Measurements from ENCODE around the gene SRBD1. TPM values are rescaled to one million over a fixed set of nuclear protein-coding genes. Genes with fewer than 3 reads are reported as not detected.

The SRBD1 gene
- polyA plus RNA-seq, 1 donor from 2014 or later, result 5.3 TPM

DNA sequence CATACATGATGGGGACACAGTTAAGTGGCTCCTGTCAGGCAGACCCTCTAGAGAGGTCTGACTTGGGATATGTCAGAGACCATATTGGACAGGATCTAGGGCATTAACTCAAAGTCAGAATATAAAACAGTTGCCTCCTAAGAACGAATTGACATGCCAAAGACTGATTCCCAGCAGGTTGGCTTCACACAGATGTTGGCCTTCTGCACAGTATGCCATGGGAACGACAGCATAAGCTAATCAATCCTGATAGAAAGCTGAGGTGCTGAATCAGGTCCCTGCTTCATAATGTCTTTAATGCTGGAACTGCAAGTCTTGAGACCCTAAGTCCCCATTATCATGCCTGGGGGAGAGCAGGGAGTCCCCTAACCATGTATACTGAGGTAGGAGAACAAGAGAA is 165.1 kb downstream of the SRBD1 start:
- no peak overlapping the region for H2AFZ ChIP-seq (ENCODE audit: low read depth, low read length)
- no peak overlapping the region for H3K4me2 ChIP-seq (ENCODE audit: low read length)
- no peaks in the 10 kb centered on the region for H3K9me2 ChIP-seq (ENCODE audit: insufficient read depth, low read length)
- H4K20me1 ChIP-seq (ENCODE audit: insufficient read depth), result no peaks in the 10 kb centered on the region
- no peak overlapping the region for H3K27ac ChIP-seq (ENCODE audit: low read length)
- no peaks in the 10 kb centered on the region for H3K9me3 ChIP-seq (ENCODE audit: low read length)
- H3K36me3 ChIP-seq (ENCODE audit: insufficient read depth, low read length), result no peaks in the 10 kb centered on the region
- H3K4me3 ChIP-seq (ENCODE audit: low read length), result no peak overlapping the region
- no peaks in the 10 kb centered on the region for H3K79me2 ChIP-seq (replicated peaks; ENCODE audit: insufficient read depth, low read length)
- TF ChIP-seq MXI1 (conservative IDR thresholded peaks at IDR 0.05; ENCODE audit: poor library complexity, severe bottlenecking) (no peak), RAD21 (conservative IDR thresholded peaks at IDR 0.05) (no peak), SMC3 (conservative IDR thresholded peaks at IDR 0.05; ENCODE audit: poor library complexity) (no peak), EP300 (conservative IDR thresholded peaks at IDR 0.05; ENCODE audit: poor library complexity, severe bottlenecking) (no peak), POLR2AphosphoS5 (IDR thresholded peaks at IDR 0.05) (no peak), EZH2 (IDR thresholded peaks at IDR 0.05; ENCODE audit: borderline replicate concordance, insufficient read depth, low read length, poor library complexity, severe bottlenecking) (no peak), TAF1 (IDR thresholded peaks at IDR 0.05; ENCODE audit: low read depth) (no peak)
- TF ChIP-seq, protein P1, sequence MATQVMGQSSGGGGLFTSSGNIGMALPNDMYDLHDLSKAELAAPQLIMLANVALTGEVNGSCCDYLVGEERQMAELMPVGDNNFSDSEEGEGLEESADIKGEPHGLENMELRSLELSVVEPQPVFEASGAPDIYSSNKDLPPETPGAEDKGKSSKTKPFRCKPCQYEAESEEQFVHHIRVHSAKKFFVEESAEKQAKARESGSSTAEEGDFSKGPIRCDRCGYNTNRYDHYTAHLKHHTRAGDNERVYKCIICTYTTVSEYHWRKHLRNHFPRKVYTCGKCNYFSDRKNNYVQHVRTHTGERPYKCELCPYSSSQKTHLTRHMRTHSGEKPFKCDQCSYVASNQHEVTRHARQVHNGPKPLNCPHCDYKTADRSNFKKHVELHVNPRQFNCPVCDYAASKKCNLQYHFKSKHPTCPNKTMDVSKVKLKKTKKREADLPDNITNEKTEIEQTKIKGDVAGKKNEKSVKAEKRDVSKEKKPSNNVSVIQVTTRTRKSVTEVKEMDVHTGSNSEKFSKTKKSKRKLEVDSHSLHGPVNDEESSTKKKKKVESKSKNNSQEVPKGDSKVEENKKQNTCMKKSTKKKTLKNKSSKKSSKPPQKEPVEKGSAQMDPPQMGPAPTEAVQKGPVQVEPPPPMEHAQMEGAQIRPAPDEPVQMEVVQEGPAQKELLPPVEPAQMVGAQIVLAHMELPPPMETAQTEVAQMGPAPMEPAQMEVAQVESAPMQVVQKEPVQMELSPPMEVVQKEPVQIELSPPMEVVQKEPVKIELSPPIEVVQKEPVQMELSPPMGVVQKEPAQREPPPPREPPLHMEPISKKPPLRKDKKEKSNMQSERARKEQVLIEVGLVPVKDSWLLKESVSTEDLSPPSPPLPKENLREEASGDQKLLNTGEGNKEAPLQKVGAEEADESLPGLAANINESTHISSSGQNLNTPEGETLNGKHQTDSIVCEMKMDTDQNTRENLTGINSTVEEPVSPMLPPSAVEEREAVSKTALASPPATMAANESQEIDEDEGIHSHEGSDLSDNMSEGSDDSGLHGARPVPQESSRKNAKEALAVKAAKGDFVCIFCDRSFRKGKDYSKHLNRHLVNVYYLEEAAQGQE (IDR thresholded peaks at IDR 0.05; ENCODE audit: borderline replicate concordance), result no peak
- TF ChIP-seq, protein P2, sequence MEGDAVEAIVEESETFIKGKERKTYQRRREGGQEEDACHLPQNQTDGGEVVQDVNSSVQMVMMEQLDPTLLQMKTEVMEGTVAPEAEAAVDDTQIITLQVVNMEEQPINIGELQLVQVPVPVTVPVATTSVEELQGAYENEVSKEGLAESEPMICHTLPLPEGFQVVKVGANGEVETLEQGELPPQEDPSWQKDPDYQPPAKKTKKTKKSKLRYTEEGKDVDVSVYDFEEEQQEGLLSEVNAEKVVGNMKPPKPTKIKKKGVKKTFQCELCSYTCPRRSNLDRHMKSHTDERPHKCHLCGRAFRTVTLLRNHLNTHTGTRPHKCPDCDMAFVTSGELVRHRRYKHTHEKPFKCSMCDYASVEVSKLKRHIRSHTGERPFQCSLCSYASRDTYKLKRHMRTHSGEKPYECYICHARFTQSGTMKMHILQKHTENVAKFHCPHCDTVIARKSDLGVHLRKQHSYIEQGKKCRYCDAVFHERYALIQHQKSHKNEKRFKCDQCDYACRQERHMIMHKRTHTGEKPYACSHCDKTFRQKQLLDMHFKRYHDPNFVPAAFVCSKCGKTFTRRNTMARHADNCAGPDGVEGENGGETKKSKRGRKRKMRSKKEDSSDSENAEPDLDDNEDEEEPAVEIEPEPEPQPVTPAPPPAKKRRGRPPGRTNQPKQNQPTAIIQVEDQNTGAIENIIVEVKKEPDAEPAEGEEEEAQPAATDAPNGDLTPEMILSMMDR (IDR thresholded peaks at IDR 0.05; ENCODE audit: poor library complexity, severe bottlenecking), result no peak
- H3F3A ChIP-seq (ENCODE audit: insufficient read depth, low read length, poor library complexity, severe bottlenecking), result no peaks in the 10 kb centered on the region
- H3K27me3 ChIP-seq (ENCODE audit: insufficient read depth, low read depth, low read length), result no peaks in the 10 kb centered on the region
- H3K9ac ChIP-seq (ENCODE audit: low read length), result no peak overlapping the region

DNA sequence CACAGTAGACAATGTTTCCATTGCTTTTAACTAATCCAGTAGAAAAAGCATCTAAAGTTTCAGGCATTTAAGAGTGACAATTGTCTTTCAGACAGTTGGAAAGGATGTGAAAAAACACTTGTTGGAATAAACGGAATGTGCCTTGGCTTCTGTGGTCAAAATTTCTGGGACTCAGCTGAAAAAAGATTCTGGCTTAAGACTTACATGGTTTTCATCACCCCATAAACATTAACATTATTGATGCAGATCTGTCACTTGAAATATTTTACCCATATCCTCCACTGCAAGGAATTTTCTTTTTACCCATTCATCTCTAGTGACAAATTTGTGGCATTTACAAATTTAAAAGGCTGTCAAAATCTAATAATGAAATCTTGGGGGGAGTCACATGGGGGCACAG is 166.0 kb downstream of the SRBD1 start:
- no peak for TF ChIP-seq SMC3 (conservative IDR thresholded peaks at IDR 0.05; ENCODE audit: poor library complexity)
- TF ChIP-seq, protein P1 (IDR thresholded peaks at IDR 0.05; ENCODE audit: borderline replicate concordance), result no peak
- TF ChIP-seq, protein P2 (IDR thresholded peaks at IDR 0.05; ENCODE audit: poor library complexity, severe bottlenecking), result no peak
- TF ChIP-seq EP300 (conservative IDR thresholded peaks at IDR 0.05; ENCODE audit: poor library complexity, severe bottlenecking), result no peak
- TF ChIP-seq RAD21 (conservative IDR thresholded peaks at IDR 0.05), result no peak
- no peak for TF ChIP-seq POLR2AphosphoS5 (IDR thresholded peaks at IDR 0.05)
- no peak for TF ChIP-seq MXI1 (conservative IDR thresholded peaks at IDR 0.05; ENCODE audit: poor library complexity, severe bottlenecking)
- no peak for TF ChIP-seq EZH2 (IDR thresholded peaks at IDR 0.05; ENCODE audit: borderline replicate concordance, insufficient read depth, low read length, poor library complexity, severe bottlenecking)
- no peak for TF ChIP-seq TAF1 (IDR thresholded peaks at IDR 0.05; ENCODE audit: low read depth)
- Histone ChIP-seq H3K9ac (ENCODE audit: low read length) (no peak overlapping the region), H3K27ac (ENCODE audit: low read length) (no peak overlapping the region), H3K4me2 (ENCODE audit: low read length) (no peak overlapping the region), H4K20me1 (ENCODE audit: insufficient read depth) (no peaks in the 10 kb centered on the region), H3K79me2 (replicated peaks; ENCODE audit: insufficient read depth, low read length) (no peaks in the 10 kb centered on the region), H3F3A (ENCODE audit: insufficient read depth, low read length, poor library complexity, severe bottlenecking) (no peaks in the 10 kb centered on the region), H3K27me3 (ENCODE audit: insufficient read depth, low read depth, low read length) (no peaks in the 10 kb centered on the region), H3K36me3 (ENCODE audit: insufficient read depth, low read length) (no peaks in the 10 kb centered on the region), H2AFZ (ENCODE audit: low read depth, low read length) (no peak overlapping the region), H3K9me2 (ENCODE audit: insufficient read depth, low read length) (no peaks in the 10 kb centered on the region), H3K9me3 (ENCODE audit: low read length) (no peaks in the 10 kb centered on the region), H3K4me3 (ENCODE audit: low read length) (no peak overlapping the region)

Data from neural cell (in vitro differentiated cells).